ENCODE results near the gene B4GAT1.

DNA sequence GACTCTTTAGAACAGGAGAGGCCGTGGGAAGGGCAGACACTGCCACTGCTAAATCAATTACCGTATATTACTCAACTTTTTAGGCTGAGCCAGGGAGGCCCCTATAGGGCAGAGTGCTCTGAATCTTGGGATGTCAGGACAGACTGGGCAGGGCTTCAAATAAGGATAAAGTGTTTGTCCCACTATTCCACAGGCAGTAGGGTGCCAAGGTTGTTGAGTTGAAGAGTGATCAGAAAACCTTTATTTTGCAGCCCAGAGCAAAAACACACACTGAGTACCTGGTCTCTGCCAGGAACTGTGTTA, 1.6 kb upstream of the B4GAT1 start:
- TF ChIP-seq ZNF274 (IDR thresholded peaks at IDR 0.05; ENCODE audit: low read depth, low read length) (no peak), SUZ12 (IDR thresholded peaks at IDR 0.05; ENCODE audit: extremely low read depth, insufficient read depth, insufficient read length) (no peak)

Measured in NT2/D1 (cell line).